Measurements from ENCODE around the gene SNCA.

The SNCA gene

GRCh38 chr4:89703829-89704590 lies 133.0 kb downstream of the SNCA start:
- DNase-seq, result no peak

DNA sequence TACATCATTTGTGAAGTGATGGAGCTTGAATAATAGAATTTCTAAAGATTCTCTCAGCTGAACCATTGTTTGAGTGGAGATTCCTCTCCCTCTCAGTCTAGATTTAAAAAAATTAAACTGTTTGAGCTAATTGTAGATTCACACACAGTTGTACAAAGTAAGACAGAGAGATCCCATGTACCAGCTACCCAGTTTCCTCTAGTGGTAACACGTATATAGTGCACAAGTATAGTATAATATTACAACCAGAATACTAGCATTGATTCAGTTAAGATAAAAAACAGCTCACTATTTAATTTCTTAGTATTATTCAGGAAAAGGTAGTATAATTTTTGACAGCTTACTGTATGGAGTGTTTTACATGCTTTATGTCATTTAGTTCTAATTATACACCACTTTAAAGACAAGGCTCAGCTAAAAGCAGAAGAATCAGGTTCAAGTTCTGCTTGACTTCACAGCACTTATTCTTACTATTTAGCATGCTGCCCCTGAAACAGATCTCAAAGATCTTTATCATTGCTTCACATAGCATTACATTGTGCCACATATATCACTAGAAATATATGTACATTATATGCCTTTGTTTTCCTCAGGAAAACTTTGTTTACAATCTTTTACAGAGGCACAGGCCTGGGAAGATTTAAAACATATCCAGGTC lies 136.1 kb downstream of the SNCA start:
- no peak for DNase-seq

DNA sequence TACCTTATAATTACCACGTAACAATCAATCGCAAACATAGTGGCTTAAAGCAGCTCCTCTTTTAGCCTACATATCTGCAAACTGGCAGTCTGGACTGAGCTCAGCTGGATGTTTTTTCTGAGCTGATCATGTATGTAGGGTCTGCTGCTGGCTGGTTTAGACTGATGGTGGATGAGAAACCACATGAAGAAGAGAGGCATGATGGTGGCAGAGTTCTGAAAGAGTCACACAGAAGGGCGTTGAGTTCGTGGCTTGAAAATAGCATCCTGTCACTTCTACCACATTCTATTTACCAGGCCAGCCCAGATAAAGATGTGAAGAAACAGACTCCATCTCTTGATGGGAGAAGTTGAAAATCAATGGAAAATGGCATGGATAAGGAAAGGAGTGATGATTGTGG lies 151.3 kb downstream of the SNCA start:
- no peak for DNase-seq

- DNase-seq, result no peak
These were observed 151.7 kb downstream of the SNCA start for GRCh38 chr4:89685277-89685676.

- no peak for DNase-seq
These were observed 152.4 kb downstream of the SNCA start for GRCh38 chr4:89684536-89684935.

DNA sequence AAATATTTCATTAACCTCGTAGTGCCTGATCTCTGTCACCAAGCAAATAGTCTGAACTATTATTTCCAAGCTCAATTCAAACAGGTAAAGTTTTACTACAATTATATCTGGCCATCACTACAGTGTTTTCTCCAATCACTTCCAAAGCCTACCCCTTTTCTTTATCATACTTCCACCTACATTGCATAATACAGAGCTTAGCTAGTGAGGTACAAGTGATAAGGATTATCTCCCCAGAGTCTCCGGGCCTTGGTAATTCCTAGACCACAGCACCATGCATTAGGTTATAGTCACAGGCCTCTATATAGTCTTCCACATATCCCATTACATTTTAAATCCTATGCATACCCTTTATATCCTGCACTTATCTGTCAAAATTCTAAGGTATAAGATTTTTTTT lies 154.2 kb downstream of the SNCA start:
- no peak for DNase-seq

DNA sequence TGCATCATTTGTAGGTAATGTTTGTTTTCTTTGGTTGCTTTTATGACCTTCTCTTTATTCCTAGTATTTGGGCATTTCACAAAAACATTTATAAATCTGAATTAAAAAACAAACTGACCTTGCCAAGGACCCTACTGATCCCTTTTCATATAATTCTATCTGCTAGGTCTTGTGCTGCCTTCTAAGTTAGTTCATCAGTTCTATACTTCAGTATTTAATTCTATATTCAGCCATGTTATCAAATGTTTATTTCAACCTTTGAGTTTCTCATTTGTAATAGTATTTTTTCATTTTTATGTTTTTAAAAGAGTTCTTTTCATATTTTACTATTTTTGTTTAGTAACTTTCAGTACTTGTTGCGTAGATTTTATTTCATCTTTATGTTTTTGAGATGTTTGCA lies 155.3 kb downstream of the SNCA start:
- DNase-seq, result no peak

GRCh38 chr4:89681219-89681618 lies 155.7 kb downstream of the SNCA start:
- DNase-seq, result no peak

GRCh38 chr4:89674876-89675459 lies 162.0 kb downstream of the SNCA start:
- no peak for DNase-seq

All from stimulated activated CD4-positive, alpha-beta T cell treated with anti-CD3 and anti-CD28 coated beads, Interleukin-2, amount 100 ng/mL, for 48 hours (primary cell).